Measurements from ENCODE around the gene NIPAL3. TPM values are rescaled to one million over a fixed set of nuclear protein-coding genes. Genes with fewer than 3 reads are reported as not detected.

Gene NIPAL3
- total RNA-seq, 1 experiment from 2014 or later: 7.7 TPM

- Histone ChIP-seq H3K18ac (ENCODE audit: insufficient read length, low read depth, low read length) (no peak overlapping the region), H2BK20ac (ENCODE audit: low read depth, low read length, poor library complexity, severe bottlenecking) (no peak overlapping the region), H3K79me1 (ENCODE audit: insufficient read depth, low read depth, low read length, poor library complexity, severe bottlenecking) (no peaks in the 10 kb centered on the region), H3K56ac (ENCODE audit: insufficient read length, low read depth, low read length) (no peak overlapping the region), H4K8ac (replicated peaks; ENCODE audit: insufficient read length, low read depth, low read length) (no peak overlapping the region), H3K9ac (ENCODE audit: extremely low read depth, insufficient read length, low read length) (no peak overlapping the region), H3K4me1 (ENCODE audit: insufficient read depth, low read length) (peaks cover 2% of the 10 kb centered on the region; the same call in 1 of the 2 replicates), H2BK15ac (ENCODE audit: low read depth, low read length) (no peak overlapping the region), H3K79me2 (ENCODE audit: insufficient read depth, low read length) (no peaks in the 10 kb centered on the region), H3K4me2 (ENCODE audit: insufficient read depth, insufficient read length, low read length) (no peak overlapping the region), H3K14ac (ENCODE audit: insufficient read depth, low read length) (no peak overlapping the region), H2BK120ac (ENCODE audit: low read depth, low read length, poor library complexity, severe bottlenecking) (no peak overlapping the region), H3K27ac (ENCODE audit: insufficient read length, low read depth, low read length) (no peak overlapping the region), H3T11ph (ENCODE audit: low read length) (no peak overlapping the region), H2BK12ac (ENCODE audit: insufficient read length, low read depth, low read length) (no peak overlapping the region), H2AK5ac (ENCODE audit: insufficient read length, low read length) (no peak overlapping the region), H2BK5ac (ENCODE audit: insufficient read length, low read length) (no peak overlapping the region), H3K4ac (ENCODE audit: low read depth, low read length) (no peak overlapping the region), H4K91ac (ENCODE audit: insufficient read length, low read depth, low read length) (no peak overlapping the region), H4K20me1 (ENCODE audit: control insufficient read depth, insufficient read depth, insufficient read length) (no peaks in the 10 kb centered on the region), H3K9me3 (ENCODE audit: control insufficient read depth, low read depth, low read length) (no peaks in the 10 kb centered on the region), H2AFZ (ENCODE audit: low read length) (no peak overlapping the region), H3K27me3 (ENCODE audit: insufficient read depth, low read length) (no peaks in the 10 kb centered on the region), H3K23ac (ENCODE audit: insufficient read length, low read depth, low read length) (no peak overlapping the region), H4K5ac (ENCODE audit: insufficient read length, low read depth, low read length) (no peak overlapping the region), H3K23me2 (ENCODE audit: insufficient read length, low read depth, low read length, poor library complexity, severe bottlenecking) (peaks cover 5% of the 10 kb centered on the region)
- Mint-ChIP-seq H3K27ac (no peak overlapping the region; a peak in 1 of 7 replicates), H3K4me3 (no peak overlapping the region; a peak in 1 of 5 replicates), H3K4me1 (peaks cover 50 to 51% of the 10 kb centered on the region in 2 experiments), H3K9me3 (peaks cover 2 to 4% of the 10 kb centered on the region in 2 experiments; a peak in 2 of 5 replicates), H3K27me3 (ENCODE audit: low read depth) (no peaks in the 10 kb centered on the region; the same call in 1 of the 2 replicates), H3K36me3 (ENCODE audit: insufficient read depth in 1 of 3, low read depth in 3 of 3) (peaks cover 5 to 11% (median 6%) of the 10 kb centered on the region in 3 experiments; a peak in 5 of 7 replicates)
- no peak for DNase-seq
- TF ChIP-seq, protein P1, sequence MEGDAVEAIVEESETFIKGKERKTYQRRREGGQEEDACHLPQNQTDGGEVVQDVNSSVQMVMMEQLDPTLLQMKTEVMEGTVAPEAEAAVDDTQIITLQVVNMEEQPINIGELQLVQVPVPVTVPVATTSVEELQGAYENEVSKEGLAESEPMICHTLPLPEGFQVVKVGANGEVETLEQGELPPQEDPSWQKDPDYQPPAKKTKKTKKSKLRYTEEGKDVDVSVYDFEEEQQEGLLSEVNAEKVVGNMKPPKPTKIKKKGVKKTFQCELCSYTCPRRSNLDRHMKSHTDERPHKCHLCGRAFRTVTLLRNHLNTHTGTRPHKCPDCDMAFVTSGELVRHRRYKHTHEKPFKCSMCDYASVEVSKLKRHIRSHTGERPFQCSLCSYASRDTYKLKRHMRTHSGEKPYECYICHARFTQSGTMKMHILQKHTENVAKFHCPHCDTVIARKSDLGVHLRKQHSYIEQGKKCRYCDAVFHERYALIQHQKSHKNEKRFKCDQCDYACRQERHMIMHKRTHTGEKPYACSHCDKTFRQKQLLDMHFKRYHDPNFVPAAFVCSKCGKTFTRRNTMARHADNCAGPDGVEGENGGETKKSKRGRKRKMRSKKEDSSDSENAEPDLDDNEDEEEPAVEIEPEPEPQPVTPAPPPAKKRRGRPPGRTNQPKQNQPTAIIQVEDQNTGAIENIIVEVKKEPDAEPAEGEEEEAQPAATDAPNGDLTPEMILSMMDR (conservative IDR thresholded peaks at IDR 0.05): no peak
- no CpG with 5 or more reads among the region's 2 CpGs for WGBS (ENCODE audit: extremely low coverage, insufficient read length, low lambda C conversion rate)
These were observed 50.0 kb downstream of the NIPAL3 start for GRCh38 chr1:24465638-24466037.

Data from H9 (cell line).